Nephron (organoid): ENCODE results near the gene SLCO4A1.

Experiments used
- H3K27ac Mint-ChIP-seq, 3 experiments: 2 replicates each; pipeline ENCODE4 v1.8.0; 2020; ENCODE audit warnings: mixed read lengths in 3 of 3, mild to moderate bottlenecking in 2 of 3, moderate library complexity in 1 of 3
- H3K27me3 Mint-ChIP-seq: 2 replicates; pipeline ENCODE4 v1.8.0; 2021; ENCODE audit warnings: low read depth, mild to moderate bottlenecking, moderate library complexity, mixed read lengths
- H3K36me3 Mint-ChIP-seq: 2 replicates; pipeline ENCODE4 v1.8.0; 2020; ENCODE audit warnings: low read depth, mixed read lengths
- H3K4me1 Mint-ChIP-seq: 2 replicates; pipeline ENCODE4 v1.8.0; 2020; ENCODE audit warnings: mixed read lengths
- H3K4me3 Mint-ChIP-seq, 3 experiments: 2 replicates each; pipeline ENCODE4 v1.8.0; 2020; ENCODE audit warnings: mild to moderate bottlenecking in 3 of 3, mixed read lengths in 3 of 3, moderate library complexity in 2 of 3
- H3K9me3 Mint-ChIP-seq: 2 replicates; pipeline ENCODE4 v1.8.0; 2020; ENCODE audit warnings: mixed read lengths
- CTCF ChIP-seq, 3 experiments: fragments of 200-600 bp; sonication (generic); IDR thresholded peaks; one replicate each; pipeline ENCODE4 v1.5.0; 2021; ENCODE audit warnings: antibody characterized with exemption in 3 of 3; ENCODE audit not compliant: unreplicated experiment in 3 of 3

Gene SLCO4A1

GRCh38 chr20:62714006-62714405 lies 71.7 kb downstream of the SLCO4A1 start:
- H3K9me3 Mint-ChIP-seq: peaks cover 7% of the 10 kb centered on the region
- peaks cover 87% of the 10 kb centered on the region for H3K27me3 Mint-ChIP-seq
- H3K4me3 Mint-ChIP-seq: no peak overlapping the region
- no peaks in the 10 kb centered on the region for H3K36me3 Mint-ChIP-seq
- TF ChIP-seq CTCF (IDR thresholded peaks at IDR 0.05; ENCODE audit: unreplicated experiment in 3 of 3): no peak
- no peak overlapping the region for H3K27ac Mint-ChIP-seq
- H3K4me1 Mint-ChIP-seq: no peaks in the 10 kb centered on the region

GRCh38 chr20:62714799-62715198 lies 72.5 kb downstream of the SLCO4A1 start:
- peaks cover 15% of the 10 kb centered on the region for H3K9me3 Mint-ChIP-seq

GRCh38 chr20:62715201-62715600 lies 72.9 kb downstream of the SLCO4A1 start:
- Mint-ChIP-seq H3K4me1 (no peaks in the 10 kb centered on the region), H3K9me3 (peaks cover 17% of the 10 kb centered on the region), H3K27ac (no peak overlapping the region), H3K4me3 (no peak overlapping the region), H3K27me3 (peaks cover 88% of the 10 kb centered on the region), H3K36me3 (no peaks in the 10 kb centered on the region)
- no peak for TF ChIP-seq CTCF (IDR thresholded peaks at IDR 0.05; ENCODE audit: unreplicated experiment in 3 of 3)

More at GRCh38 chr20:62714799-62715198, 72.5 kb downstream of the SLCO4A1 start:
- Mint-ChIP-seq H3K27me3 (peaks cover 90% of the 10 kb centered on the region), H3K4me3 (no peak overlapping the region), H3K4me1 (no peaks in the 10 kb centered on the region), H3K27ac (no peak overlapping the region), H3K36me3 (no peaks in the 10 kb centered on the region)
- no peak for TF ChIP-seq CTCF (IDR thresholded peaks at IDR 0.05; ENCODE audit: unreplicated experiment in 3 of 3)

- no peak overlapping the region for H3K27ac Mint-ChIP-seq
- H3K9me3 Mint-ChIP-seq: peaks cover 22% of the 10 kb centered on the region
- H3K4me3 Mint-ChIP-seq: no peak overlapping the region
- H3K27me3 Mint-ChIP-seq: peaks cover 78% of the 10 kb centered on the region
- no peak for TF ChIP-seq CTCF (IDR thresholded peaks at IDR 0.05; ENCODE audit: unreplicated experiment in 3 of 3)
- no peaks in the 10 kb centered on the region for H3K4me1 Mint-ChIP-seq
- H3K36me3 Mint-ChIP-seq: peaks cover 1% of the 10 kb centered on the region
These were observed 74.1 kb downstream of the SLCO4A1 start for GRCh38 chr20:62716198-62716940.

- Mint-ChIP-seq H3K4me1 (no peaks in the 10 kb centered on the region), H3K27ac (no peak overlapping the region), H3K27me3 (peaks cover 78% of the 10 kb centered on the region)
These were observed 74.6 kb downstream of the SLCO4A1 start for GRCh38 chr20:62716941-62717310.

More at GRCh38 chr20:62716941-62717310, 74.6 kb downstream of the SLCO4A1 start:
- no peak for TF ChIP-seq CTCF (IDR thresholded peaks at IDR 0.05; ENCODE audit: unreplicated experiment in 3 of 3)
- H3K9me3 Mint-ChIP-seq: peaks cover 28% of the 10 kb centered on the region
- H3K36me3 Mint-ChIP-seq: peaks cover 6% of the 10 kb centered on the region
- H3K4me3 Mint-ChIP-seq: no peak overlapping the region
